Loucy (cell line): ENCODE measurements around the gene CDH12.

Experiments used
- H2AFZ ChIP-seq: fragments of 200-600 bp; sonication (generic); 2 replicates; pipeline ENCODE4 v1.6.0; 2016; ENCODE audit warnings: antibody characterized with exemption, mild to moderate bottlenecking, low read length, moderate library complexity
- H3F3A ChIP-seq: fragments of 200-600 bp; 2 replicates; pipeline ENCODE4 v1.6.0; 2016; ENCODE audit warnings: antibody characterized with exemption, low read depth, mild to moderate bottlenecking
- H3K27me3 ChIP-seq: fragments of 200-600 bp; sonication (generic); 2 replicates; pipeline ENCODE4 v1.6.1; 2014; ENCODE audit warnings: low read length, mild to moderate bottlenecking; ENCODE audit not compliant: insufficient read depth, poor library complexity, severe bottlenecking
- H3K36me3 ChIP-seq: fragments of 200-600 bp; sonication (generic); 2 replicates; pipeline ENCODE4 v1.6.1; 2016; ENCODE audit warnings: low read length; ENCODE audit not compliant: insufficient read depth
- H3K4me1 ChIP-seq: fragments of 200-600 bp; sonication (generic); 2 replicates; pipeline ENCODE4 v1.5.1; 2014; ENCODE audit warnings: low read length, mild to moderate bottlenecking; ENCODE audit not compliant: insufficient read depth, poor library complexity, severe bottlenecking
- H3K4me2 ChIP-seq: fragments of 200-600 bp; sonication (generic); 2 replicates; pipeline ENCODE4 v1.6.0; 2014; ENCODE audit warnings: antibody characterized with exemption, low read length, low read depth, mild to moderate bottlenecking; ENCODE audit not compliant: poor library complexity, severe bottlenecking
- H3K4me3 ChIP-seq: fragments of 200-600 bp; sonication (generic); 2 replicates; pipeline ENCODE4 v1.5.1; 2014; ENCODE audit warnings: low read length, mild to moderate bottlenecking, mixed read lengths; ENCODE audit not compliant: poor library complexity, severe bottlenecking
- H3K79me2 ChIP-seq: fragments of 200-600 bp; sonication (generic); 2 replicates; pipeline ENCODE4 v1.6.1; 2014; ENCODE audit warnings: low read length; ENCODE audit not compliant: insufficient read depth
- H3K9ac ChIP-seq: fragments of 200-600 bp; sonication (generic); 2 replicates; pipeline ENCODE4 v1.6.0; 2014; ENCODE audit warnings: mild to moderate bottlenecking, low read depth, low read length, moderate library complexity; ENCODE audit not compliant: poor library complexity, severe bottlenecking
- H3K9me2 ChIP-seq: fragments of 200-600 bp; sonication (generic); replicated peaks from 2 replicates; pipeline ENCODE4 v1.6.1; 2016; ENCODE audit warnings: low read depth, low read length, mixed read lengths
- H3K9me3 ChIP-seq: fragments of 200-600 bp; sonication (generic); 2 replicates; pipeline ENCODE4 v1.6.1; 2014; ENCODE audit warnings: mild to moderate bottlenecking, antibody characterized with exemption, low read length, low read depth; ENCODE audit not compliant: insufficient read depth
- H4K20me1 ChIP-seq: fragments of 200-600 bp; sonication (generic); 2 replicates; pipeline ENCODE4 v1.6.0; 2014; ENCODE audit warnings: antibody characterized with exemption, low read length, mild to moderate bottlenecking; ENCODE audit not compliant: insufficient read depth, poor library complexity, severe bottlenecking
- EZH2phosphoT487 ChIP-seq: fragments of 200-600 bp; IDR thresholded peaks from 2 replicates; pipeline ENCODE4 v1.6.1; 2018; ENCODE audit warnings: antibody characterized with exemption, mild to moderate bottlenecking, moderate library complexity, borderline replicate concordance
- TF ChIP-seq, protein P1 (sequence below): fragments of 200-600 bp; sonication (generic); conservative IDR thresholded peaks from 2 replicates; pipeline ENCODE4 v1.5.1; 2014; ENCODE audit warnings: mild to moderate bottlenecking, antibody characterized with exemption, low read length

CDH12 gene

DNA sequence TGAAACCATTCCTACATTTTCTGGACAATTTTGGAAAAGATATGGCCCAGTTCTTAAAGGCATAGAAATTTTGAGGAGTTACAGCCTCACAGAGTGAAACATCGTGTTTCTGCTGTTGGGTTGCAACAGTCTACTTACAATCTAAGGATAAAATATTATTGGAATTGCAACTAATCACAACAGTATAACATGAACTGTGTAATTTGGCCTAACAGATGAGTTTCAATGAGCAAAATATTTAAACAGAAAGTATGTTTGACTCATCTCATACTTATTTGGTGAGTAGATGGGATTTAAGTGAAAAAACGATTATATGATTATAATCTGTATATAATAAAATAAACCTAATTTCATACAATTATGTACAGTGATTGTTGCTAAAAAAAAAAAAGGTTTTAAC lies 1061.8 kb downstream of the CDH12 start:
- H3K27me3 ChIP-seq: no peaks in the 10 kb centered on the region
- H3K4me1 ChIP-seq: no peaks in the 10 kb centered on the region
- no peaks in the 10 kb centered on the region for H3K9me2 ChIP-seq
- H3K9me3 ChIP-seq: no peaks in the 10 kb centered on the region
- H3K4me3 ChIP-seq: no peak overlapping the region
- TF ChIP-seq, protein P1, sequence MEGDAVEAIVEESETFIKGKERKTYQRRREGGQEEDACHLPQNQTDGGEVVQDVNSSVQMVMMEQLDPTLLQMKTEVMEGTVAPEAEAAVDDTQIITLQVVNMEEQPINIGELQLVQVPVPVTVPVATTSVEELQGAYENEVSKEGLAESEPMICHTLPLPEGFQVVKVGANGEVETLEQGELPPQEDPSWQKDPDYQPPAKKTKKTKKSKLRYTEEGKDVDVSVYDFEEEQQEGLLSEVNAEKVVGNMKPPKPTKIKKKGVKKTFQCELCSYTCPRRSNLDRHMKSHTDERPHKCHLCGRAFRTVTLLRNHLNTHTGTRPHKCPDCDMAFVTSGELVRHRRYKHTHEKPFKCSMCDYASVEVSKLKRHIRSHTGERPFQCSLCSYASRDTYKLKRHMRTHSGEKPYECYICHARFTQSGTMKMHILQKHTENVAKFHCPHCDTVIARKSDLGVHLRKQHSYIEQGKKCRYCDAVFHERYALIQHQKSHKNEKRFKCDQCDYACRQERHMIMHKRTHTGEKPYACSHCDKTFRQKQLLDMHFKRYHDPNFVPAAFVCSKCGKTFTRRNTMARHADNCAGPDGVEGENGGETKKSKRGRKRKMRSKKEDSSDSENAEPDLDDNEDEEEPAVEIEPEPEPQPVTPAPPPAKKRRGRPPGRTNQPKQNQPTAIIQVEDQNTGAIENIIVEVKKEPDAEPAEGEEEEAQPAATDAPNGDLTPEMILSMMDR: no peak
- no peak overlapping the region for H3K4me2 ChIP-seq
- H3F3A ChIP-seq: no peaks in the 10 kb centered on the region
- H3K79me2 ChIP-seq: no peaks in the 10 kb centered on the region
- no peak overlapping the region for H2AFZ ChIP-seq
- no peaks in the 10 kb centered on the region for H3K36me3 ChIP-seq
- H3K9ac ChIP-seq: no peak overlapping the region
- no peaks in the 10 kb centered on the region for H4K20me1 ChIP-seq

- Histone ChIP-seq H3K9me3 (no peaks in the 10 kb centered on the region), H3K4me3 (no peak overlapping the region), H3K4me1 (no peaks in the 10 kb centered on the region), H3K4me2 (no peak overlapping the region), H3F3A (no peaks in the 10 kb centered on the region), H2AFZ (no peak overlapping the region), H3K79me2 (no peaks in the 10 kb centered on the region), H3K9ac (no peak overlapping the region), H3K36me3 (no peaks in the 10 kb centered on the region), H4K20me1 (no peaks in the 10 kb centered on the region), H3K9me2 (no peaks in the 10 kb centered on the region), H3K27me3 (no peaks in the 10 kb centered on the region)
- TF ChIP-seq, protein P1: no peak
- no peak for TF ChIP-seq EZH2phosphoT487
These were observed 1068.7 kb downstream of the CDH12 start for GRCh38 chr5:21784487-21784886.

GRCh38 chr5:21783074-21783679 lies 1070.0 kb downstream of the CDH12 start:
- H2AFZ ChIP-seq: no peak overlapping the region

More at GRCh38 chr5:21783074-21783679, 1070.0 kb downstream of the CDH12 start:
- no peaks in the 10 kb centered on the region for H3K9me2 ChIP-seq
- H3K36me3 ChIP-seq: no peaks in the 10 kb centered on the region
- no peaks in the 10 kb centered on the region for H3K4me1 ChIP-seq
- no peak overlapping the region for H3K4me3 ChIP-seq
- no peak overlapping the region for H3K9ac ChIP-seq
- no peak overlapping the region for H3K4me2 ChIP-seq
- H3F3A ChIP-seq: no peaks in the 10 kb centered on the region
- H3K9me3 ChIP-seq: no peaks in the 10 kb centered on the region
- H3K27me3 ChIP-seq: no peaks in the 10 kb centered on the region
- H4K20me1 ChIP-seq: no peaks in the 10 kb centered on the region
- no peak for TF ChIP-seq EZH2phosphoT487
- TF ChIP-seq, protein P1: no peak
- no peaks in the 10 kb centered on the region for H3K79me2 ChIP-seq
